ENCODE data around the gene ITIH1.

ITIH1 gene

GRCh38 chr3:52839892-52840545 is 62.6 kb downstream of the ITIH1 start:
- DNase-seq (ENCODE audit: low read depth, low spot score) = no peak

DNA sequence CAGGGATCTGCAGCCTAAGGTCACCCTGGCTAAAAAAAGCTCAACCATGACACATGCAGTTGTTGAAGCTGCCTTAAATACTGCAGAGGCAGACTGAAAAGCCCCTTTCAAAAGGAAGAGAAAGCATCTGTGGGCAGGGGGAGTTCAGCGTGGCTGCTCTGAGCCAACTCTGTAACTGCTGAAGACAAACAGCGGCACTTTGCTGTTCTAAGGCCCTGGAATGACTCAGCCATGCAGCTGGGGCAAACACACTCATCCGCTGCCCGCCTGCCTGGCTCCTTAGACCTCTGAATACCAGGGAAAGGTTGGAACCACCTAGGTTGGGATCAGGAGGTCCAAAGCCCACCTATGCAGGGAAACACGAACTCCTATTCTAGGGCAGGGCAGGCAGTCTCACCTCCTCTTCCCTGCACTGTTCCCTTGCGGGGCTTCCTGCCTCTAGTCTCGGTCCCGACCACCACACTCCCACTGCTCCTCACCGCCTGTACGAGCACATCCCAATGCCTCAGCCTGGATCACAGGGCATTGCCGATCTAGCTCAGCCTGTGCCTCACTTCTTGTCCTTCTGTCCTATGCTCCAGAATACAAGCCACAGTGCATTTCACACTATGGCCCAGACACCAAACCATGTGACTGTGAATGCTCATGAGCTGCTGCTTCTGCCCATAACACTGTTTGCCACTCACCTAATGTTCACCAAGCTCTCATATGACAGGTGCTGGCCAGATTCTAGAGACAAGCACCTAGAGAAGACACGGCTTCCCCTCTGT is 64.0 kb downstream of the ITIH1 start:
- DNase-seq (ENCODE audit: low read depth, low spot score) = no peak

All from iPS DF 19.7 (cell line).